ENCODE measurements around the gene RYR1.

- TF ChIP-seq CTCF (IDR thresholded peaks at IDR 0.05; ENCODE audit: borderline replicate concordance, extremely low read depth, low read length, poor library complexity, severe bottlenecking) (no peak), EZH2 (IDR thresholded peaks at IDR 0.05; ENCODE audit: borderline replicate concordance, low read depth, low read length, severe bottlenecking) (no peak)
These were observed 181.6 kb downstream of the RYR1 start for GRCh38 chr19:38615007-38615581.

Measured in DND-41 (cell line).